G401.6 (cell line): Measurements from ENCODE around the gene EXT2.

ENCODE experiments used
- FAIRE-seq: peaks from 2 replicates; lab custom pipeline; 2012; peaks lifted over from hg19 to GRCh38; lab: Jason Lieb, UNC

The EXT2 gene

GRCh38 chr11:44136176-44136945, 40.9 kb downstream of the EXT2 start:
- no peak for FAIRE-seq

DNA sequence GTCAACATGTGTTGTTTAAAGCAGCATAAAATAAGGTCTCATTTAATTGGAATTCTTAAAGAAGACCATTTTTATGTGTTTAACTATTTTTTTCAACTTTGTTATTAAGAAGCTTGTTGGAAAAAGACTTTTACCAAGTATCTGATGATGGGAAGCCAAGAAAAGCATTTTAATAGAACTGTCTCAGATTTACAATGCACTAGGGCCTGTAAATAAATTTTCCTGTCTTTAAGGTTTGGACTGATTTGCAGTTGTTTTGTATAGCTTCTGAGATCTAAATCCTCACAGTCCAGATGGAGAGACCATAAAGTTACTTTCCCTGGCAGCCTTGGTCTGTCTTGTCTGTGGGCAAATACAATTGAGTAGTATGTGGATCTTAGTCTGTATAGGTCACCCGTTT, 41.6 kb downstream of the EXT2 start:
- FAIRE-seq, result no peak

GRCh38 chr11:44138286-44138685, 42.8 kb downstream of the EXT2 start:
- FAIRE-seq, result no peak

GRCh38 chr11:44138980-44139379, 43.5 kb downstream of the EXT2 start:
- no peak for FAIRE-seq

DNA sequence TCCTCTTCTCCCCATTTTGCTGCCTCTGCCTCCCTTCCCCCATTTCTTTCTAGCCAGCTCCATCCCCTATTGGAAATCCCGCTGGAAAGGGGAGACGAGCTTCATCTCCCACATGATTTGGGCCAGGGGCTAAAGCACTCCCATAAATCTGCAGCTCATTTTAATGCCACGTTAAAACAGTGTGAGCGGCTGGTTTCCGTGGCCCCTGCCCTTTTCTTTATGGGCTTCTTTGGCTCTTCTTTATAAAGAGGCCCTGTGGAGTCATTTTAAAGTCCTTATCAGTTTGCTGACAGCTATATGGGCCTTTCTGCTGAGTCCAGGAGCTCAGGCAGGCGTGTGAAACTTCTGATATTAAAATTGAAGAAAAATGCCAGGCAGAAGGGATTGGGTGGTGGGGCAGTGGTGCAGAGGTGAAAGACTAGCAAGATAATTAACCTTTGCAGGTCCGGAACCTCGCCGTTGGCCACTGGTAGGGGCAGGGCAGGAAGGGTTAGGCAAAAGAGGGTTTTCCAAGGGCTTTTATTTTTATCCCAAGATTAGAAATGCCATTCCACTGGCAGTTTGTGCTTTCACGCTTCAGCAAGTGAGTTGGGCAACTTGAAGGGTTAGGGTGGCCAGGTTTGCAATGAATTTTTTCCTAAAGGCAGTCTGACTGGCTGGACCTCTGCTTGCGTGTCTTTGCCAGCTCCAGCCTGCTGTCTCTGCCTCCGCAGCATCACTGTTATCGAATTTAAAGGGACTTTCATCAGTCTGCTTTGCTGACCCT, 44.3 kb downstream of the EXT2 start:
- no peak for FAIRE-seq

GRCh38 chr11:44140372-44140771, 44.9 kb downstream of the EXT2 start:
- FAIRE-seq, result no peak

DNA sequence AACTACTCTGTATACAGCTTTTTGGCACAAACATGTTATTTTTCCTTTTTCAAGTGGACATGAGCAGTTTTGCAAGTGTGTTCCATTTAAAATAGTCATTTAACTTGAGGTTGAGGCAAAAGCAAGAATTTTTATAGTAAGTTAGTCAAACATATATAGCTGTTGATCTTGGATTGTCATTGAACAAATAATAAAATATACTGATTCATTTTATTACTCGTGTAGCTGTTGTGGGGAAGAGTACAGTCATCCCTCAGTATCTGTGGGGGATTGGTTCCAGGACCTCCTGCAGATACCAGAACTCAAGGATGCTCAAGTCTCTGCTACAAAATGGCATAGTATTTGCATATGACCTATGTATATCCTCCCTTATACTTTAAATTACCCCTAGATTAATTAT, 45.3 kb downstream of the EXT2 start:
- no peak for FAIRE-seq

GRCh38 chr11:44143987-44144909, 48.8 kb downstream of the EXT2 start:
- no peak for FAIRE-seq

- no peak for FAIRE-seq
These were observed 49.7 kb downstream of the EXT2 start for GRCh38 chr11:44145011-44145775.

GRCh38 chr11:44146931-44147330, 51.5 kb downstream of the EXT2 start:
- no peak for FAIRE-seq

DNA sequence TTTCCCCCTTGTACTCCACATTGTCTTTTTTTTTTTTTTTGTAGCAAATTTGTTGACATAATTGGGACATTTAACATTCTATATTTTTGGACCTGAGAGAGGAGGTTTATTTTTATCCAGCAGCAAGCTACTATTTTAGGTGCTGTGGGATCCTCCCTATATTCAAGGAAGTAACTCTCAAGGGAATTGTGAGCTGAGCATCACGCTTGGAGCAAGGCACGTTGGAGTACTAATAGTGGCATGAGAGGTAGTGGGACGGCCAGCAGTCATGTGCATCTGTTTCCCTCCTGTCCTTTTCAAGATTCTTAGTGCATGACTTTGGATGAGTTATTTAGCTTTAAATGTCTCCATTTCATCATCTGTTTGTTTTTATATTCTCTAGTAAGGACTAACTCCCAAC, 52.3 kb downstream of the EXT2 start:
- FAIRE-seq, result no peak

- FAIRE-seq, result no peak
These were observed 54.2 kb downstream of the EXT2 start for GRCh38 chr11:44149651-44150050.

DNA sequence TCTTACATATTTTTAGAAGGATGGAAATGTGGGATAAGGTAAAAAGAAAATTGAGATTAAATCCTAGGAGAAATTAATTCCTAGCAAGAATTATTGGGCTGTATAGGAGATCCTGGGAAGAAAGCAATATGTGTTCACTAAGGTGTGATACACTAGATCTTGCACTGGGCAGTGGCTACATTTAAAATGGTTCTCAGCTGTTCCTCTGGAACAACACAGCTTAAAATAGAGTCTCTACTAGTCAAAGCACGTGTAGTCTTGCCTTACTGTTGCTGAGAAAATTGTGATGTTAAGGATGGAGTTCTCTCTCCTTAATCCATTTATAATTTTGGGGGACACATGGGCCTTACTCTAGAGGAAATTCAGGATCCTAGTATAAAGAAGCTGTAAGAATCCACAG, 54.9 kb downstream of the EXT2 start:
- no peak for FAIRE-seq

GRCh38 chr11:44157019-44157418, 61.5 kb downstream of the EXT2 start:
- FAIRE-seq, result no peak

DNA sequence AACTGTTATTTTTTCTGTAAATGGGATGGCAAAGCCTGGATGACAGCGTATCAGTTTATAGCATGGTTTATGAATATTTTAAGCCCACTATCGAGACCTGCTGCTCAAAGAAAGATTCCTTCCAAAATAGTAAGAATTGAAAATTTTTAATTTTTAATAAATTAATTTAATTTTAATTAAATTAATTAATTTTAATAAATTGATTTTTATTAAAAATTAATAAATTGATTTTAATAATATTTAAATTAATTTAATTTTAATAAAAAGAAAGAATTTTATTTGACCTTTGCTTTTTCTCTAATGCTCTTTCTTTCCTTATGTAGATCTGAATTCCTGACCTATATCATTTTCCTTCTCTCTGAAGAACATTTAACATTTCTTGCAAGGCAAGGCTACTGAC, 62.9 kb downstream of the EXT2 start:
- peak; percentile 95 for FAIRE-seq

- no peak for FAIRE-seq
These were observed 64.6 kb downstream of the EXT2 start for GRCh38 chr11:44159848-44160721.

GRCh38 chr11:44162004-44162403, 66.5 kb downstream of the EXT2 start:
- no peak for FAIRE-seq

DNA sequence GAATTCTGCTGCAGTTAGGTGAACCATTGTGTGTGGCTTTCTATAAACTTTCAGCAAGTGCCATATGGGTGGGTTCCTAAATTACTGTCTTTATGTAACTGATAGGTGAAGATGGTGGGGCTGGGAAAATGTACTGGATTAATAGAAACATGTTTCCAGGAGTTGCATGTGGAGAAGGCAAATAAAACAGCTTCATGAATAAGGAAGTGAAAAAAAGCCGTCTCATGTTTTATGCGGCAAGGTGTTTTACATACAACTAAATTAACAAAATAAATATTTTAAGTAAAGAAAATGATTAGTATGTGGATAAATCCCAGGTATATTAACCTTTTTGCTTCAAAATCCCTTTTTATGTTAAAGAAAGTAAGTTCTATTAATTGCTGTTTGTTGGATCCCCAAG, 67.2 kb downstream of the EXT2 start:
- FAIRE-seq, result no peak

GRCh38 chr11:44165432-44165831, 70.0 kb downstream of the EXT2 start:
- FAIRE-seq, result no peak

- FAIRE-seq, result no peak
These were observed 71.6 kb downstream of the EXT2 start for GRCh38 chr11:44167046-44167445.

GRCh38 chr11:44171518-44171917, 76.0 kb downstream of the EXT2 start:
- FAIRE-seq, result no peak
